PC-3 (cell line): ENCODE data around the gene FBXL15.

Source experiments
- EZH2 ChIP-seq: fragments of 300-600 bp; sonication (generic); IDR thresholded peaks from one replicate; pipeline ENCODE4 v1.6.1; 2017; ENCODE audit warnings: antibody characterized with exemption, mild to moderate bottlenecking, low read length; ENCODE audit not compliant: unreplicated experiment
- TF ChIP-seq, protein P1 (sequence below): fragments of 300-600 bp; sonication (generic); conservative IDR thresholded peaks from 2 replicates; pipeline ENCODE4 v1.5.1; 2017; ENCODE audit warnings: antibody characterized with exemption, low read depth, mild to moderate bottlenecking, low read length

DNA sequence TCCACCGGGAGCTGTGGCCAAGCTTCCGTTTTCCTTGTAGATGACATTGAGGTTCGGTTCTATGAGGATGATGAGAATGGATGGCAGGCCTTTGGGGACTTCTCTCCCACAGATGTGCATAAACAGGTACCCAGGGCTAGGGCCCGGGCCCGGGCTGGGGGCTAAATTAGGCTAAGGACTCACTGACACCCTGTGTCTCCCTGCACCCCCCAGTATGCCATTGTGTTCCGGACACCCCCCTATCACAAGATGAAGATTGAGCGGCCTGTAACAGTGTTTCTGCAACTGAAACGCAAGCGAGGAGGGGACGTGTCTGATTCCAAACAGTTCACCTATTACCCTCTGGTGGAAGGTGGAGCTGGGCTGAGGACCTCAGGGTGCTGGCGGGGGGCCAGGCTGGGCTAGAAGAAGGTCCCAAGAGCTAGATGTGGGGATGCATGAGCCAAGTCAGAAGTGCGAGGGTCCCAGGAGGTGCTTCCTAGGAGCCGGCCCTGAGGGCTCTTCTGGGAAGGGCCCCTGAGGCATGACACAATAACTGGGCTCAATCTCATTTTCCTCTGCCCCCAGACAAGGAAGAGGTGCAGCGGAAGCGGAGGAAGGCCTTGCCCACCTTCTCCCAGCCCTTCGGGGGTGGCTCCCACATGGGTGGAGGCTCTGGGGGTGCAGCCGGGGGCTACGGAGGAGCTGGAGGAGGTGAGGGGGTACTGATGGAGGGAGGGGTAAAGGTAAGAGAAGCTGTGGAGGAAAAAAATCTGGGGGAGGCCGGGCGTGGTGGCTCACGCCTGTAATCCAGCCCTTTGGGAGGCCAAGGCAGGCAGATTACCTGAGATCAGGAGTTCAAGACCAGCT lies 22.2 kb upstream of the FBXL15 start:
- TF ChIP-seq, protein P1, sequence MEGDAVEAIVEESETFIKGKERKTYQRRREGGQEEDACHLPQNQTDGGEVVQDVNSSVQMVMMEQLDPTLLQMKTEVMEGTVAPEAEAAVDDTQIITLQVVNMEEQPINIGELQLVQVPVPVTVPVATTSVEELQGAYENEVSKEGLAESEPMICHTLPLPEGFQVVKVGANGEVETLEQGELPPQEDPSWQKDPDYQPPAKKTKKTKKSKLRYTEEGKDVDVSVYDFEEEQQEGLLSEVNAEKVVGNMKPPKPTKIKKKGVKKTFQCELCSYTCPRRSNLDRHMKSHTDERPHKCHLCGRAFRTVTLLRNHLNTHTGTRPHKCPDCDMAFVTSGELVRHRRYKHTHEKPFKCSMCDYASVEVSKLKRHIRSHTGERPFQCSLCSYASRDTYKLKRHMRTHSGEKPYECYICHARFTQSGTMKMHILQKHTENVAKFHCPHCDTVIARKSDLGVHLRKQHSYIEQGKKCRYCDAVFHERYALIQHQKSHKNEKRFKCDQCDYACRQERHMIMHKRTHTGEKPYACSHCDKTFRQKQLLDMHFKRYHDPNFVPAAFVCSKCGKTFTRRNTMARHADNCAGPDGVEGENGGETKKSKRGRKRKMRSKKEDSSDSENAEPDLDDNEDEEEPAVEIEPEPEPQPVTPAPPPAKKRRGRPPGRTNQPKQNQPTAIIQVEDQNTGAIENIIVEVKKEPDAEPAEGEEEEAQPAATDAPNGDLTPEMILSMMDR, result no peak
- TF ChIP-seq EZH2, result no peak
